ENCODE measurements around the gene HTR4.

DNA sequence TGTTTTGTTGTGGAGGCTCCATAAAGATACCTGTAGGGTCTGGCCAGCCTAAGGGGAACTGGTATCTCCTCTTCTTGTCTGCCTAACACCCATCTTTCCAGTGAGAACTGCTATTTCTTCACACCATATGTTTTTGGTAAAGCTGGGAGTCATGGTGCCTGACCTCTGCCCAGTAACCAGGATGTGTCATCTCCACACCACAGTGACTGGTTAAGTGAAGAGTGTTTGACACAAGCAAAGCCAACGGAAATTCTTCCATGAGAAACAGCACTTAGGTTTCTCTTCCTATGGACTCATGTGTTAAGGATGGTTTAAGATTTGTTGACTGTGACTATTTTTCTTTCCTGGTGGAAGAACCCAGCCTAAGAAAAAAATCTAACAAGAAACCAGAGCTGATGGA lies 111.5 kb downstream of the HTR4 start:
- TF ChIP-seq, protein P1, sequence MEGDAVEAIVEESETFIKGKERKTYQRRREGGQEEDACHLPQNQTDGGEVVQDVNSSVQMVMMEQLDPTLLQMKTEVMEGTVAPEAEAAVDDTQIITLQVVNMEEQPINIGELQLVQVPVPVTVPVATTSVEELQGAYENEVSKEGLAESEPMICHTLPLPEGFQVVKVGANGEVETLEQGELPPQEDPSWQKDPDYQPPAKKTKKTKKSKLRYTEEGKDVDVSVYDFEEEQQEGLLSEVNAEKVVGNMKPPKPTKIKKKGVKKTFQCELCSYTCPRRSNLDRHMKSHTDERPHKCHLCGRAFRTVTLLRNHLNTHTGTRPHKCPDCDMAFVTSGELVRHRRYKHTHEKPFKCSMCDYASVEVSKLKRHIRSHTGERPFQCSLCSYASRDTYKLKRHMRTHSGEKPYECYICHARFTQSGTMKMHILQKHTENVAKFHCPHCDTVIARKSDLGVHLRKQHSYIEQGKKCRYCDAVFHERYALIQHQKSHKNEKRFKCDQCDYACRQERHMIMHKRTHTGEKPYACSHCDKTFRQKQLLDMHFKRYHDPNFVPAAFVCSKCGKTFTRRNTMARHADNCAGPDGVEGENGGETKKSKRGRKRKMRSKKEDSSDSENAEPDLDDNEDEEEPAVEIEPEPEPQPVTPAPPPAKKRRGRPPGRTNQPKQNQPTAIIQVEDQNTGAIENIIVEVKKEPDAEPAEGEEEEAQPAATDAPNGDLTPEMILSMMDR (conservative IDR thresholded peaks at IDR 0.05; ENCODE audit: low read depth, low read length): no peak
- no peak for TF ChIP-seq EZH2 (IDR thresholded peaks at IDR 0.05; ENCODE audit: borderline replicate concordance, low read depth, low read length, poor library complexity, severe bottlenecking)
